ENCODE measurements around the gene XIST. TPM values are rescaled to one million over a fixed set of nuclear protein-coding genes. Genes with fewer than 3 reads are reported as not detected.
"Not testable (repeated sequence)": the region's sequence is repeated elsewhere in the genome, so short reads cannot be mapped to it uniquely, and the experiment has no call there.

Gene XIST
- polyA plus RNA-seq, 4 donors, result 0.44 to 4.0 (median 2.8) TPM

- DNase-seq (ENCODE audit: low read depth in 4 of 4, low spot score in 3 of 4), result no peak
These were observed 34.9 kb downstream of the XIST start for GRCh38 chrX:73817393-73818199.

- DNase-seq (ENCODE audit: low read depth in 4 of 4, low spot score in 3 of 4), result no peak
These were observed 40.3 kb downstream of the XIST start for GRCh38 chrX:73812256-73812655.

GRCh38 chrX:73804109-73804508, 48.4 kb downstream of the XIST start:
- not testable (repeated sequence) for DNase-seq (ENCODE audit: low read depth in 4 of 4, low spot score in 3 of 4)

- DNase-seq (ENCODE audit: low read depth in 4 of 4, low spot score in 3 of 4), result no peak
These were observed 52.6 kb downstream of the XIST start for GRCh38 chrX:73799888-73800287.

GRCh38 chrX:73792511-73792910, 60.0 kb downstream of the XIST start:
- not testable (repeated sequence) for DNase-seq (ENCODE audit: low read depth in 4 of 4, low spot score in 3 of 4)

- no peak for DNase-seq (ENCODE audit: low read depth in 4 of 4, low spot score in 3 of 4)
These were observed 67.0 kb downstream of the XIST start for GRCh38 chrX:73785493-73785892.
